Vagina (tissue), 2 donors: ENCODE data around the gene NID1. TPM values are rescaled to one million over a fixed set of nuclear protein-coding genes. Genes with fewer than 3 reads are reported as not detected.

Source experiments
- DNase-seq, 2 donors: peaks; one replicate each; pipeline ENCODE4 v3.0.0-alpha.2; 2017; ENCODE audit errors: extremely low spot score in 2 of 2
- H3K27ac ChIP-seq: fragments of 200-600 bp; sonication (generic); one replicate; pipeline ENCODE4 v1.5.1; 2019
- H3K27me3 ChIP-seq: fragments of 200-600 bp; sonication (generic); one replicate; pipeline ENCODE4 v1.5.1; 2019
- H3K36me3 ChIP-seq, 2 donors: fragments of 200-600 bp; sonication (generic); one replicate each; pipeline ENCODE4 v1.5.1; 2017 to 2019
- H3K4me1 ChIP-seq: fragments of 200-600 bp; sonication (generic); one replicate; pipeline ENCODE4 v1.5.1; 2019
- H3K4me3 ChIP-seq, 2 donors: fragments of 200-600 bp; sonication (generic); 1 replicate in 1 of 2; 2 replicates in 1 of 2; pipeline ENCODE4 v1.5.1; 2016 to 2019
- H3K9me3 ChIP-seq: fragments of 200-600 bp; sonication (generic); one replicate; pipeline ENCODE4 v1.5.1; 2019
- POLR2A ChIP-seq, 2 donors: fragments of 450-650 bp; IDR thresholded peaks; one replicate each; pipeline ENCODE4 v1.6.1; 2017; ENCODE audit warnings: antibody characterized with exemption in 2 of 2, mild to moderate bottlenecking in 2 of 2, moderate library complexity in 2 of 2
- POLR2AphosphoS5 ChIP-seq, 2 donors: sonication (generic); formaldehyde crosslinking; IDR thresholded peaks; one replicate each; pipeline ENCODE4 v1.9.0; 2017; ENCODE audit warnings: antibody characterized with exemption in 2 of 2, mild to moderate bottlenecking in 2 of 2, low read depth in 1 of 2; ENCODE audit not compliant: insufficient read depth in 1 of 2
- intact Hi-C: fragments of 100-400 bp; cut with DNase I; formaldehyde crosslinking; loops from one replicate; pipeline ENCODE4 v1.15.1; 2023
- total RNA-seq: library from RNA; depleted of rRNA; stranded (reverse); fragments of >200 nt; gene quantifications from one replicate; pipeline ENCODE4 v1.2.3, GENCODE V29; 2016
- TF ChIP-seq, protein P1 (sequence below), 3 experiments: fragments of 450-650 bp in 2 of 3; fragments of 200-600 bp in 1 of 3; sonication (generic) in 1 of 3; IDR thresholded peaks; one replicate each; pipeline ENCODE4 v1.5.1; 2017 to 2019; ENCODE audit warnings: antibody characterized with exemption in 3 of 3, mild to moderate bottlenecking in 2 of 3, moderate library complexity in 2 of 3

The NID1 gene
- total RNA-seq, 1 donor from 2014 or later = 154 TPM

DNA sequence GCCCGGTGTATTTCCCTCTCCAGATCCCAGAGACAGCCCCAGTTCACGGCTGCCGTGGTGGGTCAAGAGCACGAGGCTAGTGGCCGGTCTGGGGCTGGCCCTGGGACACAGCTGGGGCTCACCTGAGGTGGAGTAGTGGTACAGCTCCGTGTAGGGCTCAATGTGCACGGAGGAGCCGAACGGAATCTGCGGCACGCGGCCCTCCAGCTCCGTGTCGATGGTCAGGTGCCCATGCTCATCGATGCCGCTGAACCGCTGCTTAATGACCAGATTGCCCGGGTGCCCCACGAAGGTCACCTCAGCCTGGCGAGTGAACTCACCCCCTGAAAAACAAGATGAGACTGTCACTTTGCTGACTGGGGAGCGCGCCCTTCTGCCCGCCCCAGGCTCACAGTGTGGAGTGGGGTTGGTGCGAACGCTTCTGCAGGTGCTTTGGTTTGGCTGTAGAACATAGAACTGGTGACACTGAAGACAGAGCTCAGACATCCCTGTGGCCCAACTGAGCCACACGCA is 35.4 kb downstream of the NID1 start:
- DNase-seq = no peak
- H3K4me1 ChIP-seq = no peaks in the 10 kb centered on the region
- H3K4me3 ChIP-seq = no peak overlapping the region
- H3K9me3 ChIP-seq = no peaks in the 10 kb centered on the region
- H3K27me3 ChIP-seq = no peaks in the 10 kb centered on the region
- no peak overlapping the region for H3K27ac ChIP-seq
- peaks cover 0 to 61% of the 10 kb centered on the region in 2 donors for H3K36me3 ChIP-seq
- intact Hi-C loops = no loop called here
- TF ChIP-seq POLR2AphosphoS5 (IDR thresholded peaks at IDR 0.05; ENCODE audit: insufficient read depth in 1 of 2, low read depth in 1 of 2) (no peak), POLR2A (IDR thresholded peaks at IDR 0.05) (no peak)
- TF ChIP-seq, protein P1, sequence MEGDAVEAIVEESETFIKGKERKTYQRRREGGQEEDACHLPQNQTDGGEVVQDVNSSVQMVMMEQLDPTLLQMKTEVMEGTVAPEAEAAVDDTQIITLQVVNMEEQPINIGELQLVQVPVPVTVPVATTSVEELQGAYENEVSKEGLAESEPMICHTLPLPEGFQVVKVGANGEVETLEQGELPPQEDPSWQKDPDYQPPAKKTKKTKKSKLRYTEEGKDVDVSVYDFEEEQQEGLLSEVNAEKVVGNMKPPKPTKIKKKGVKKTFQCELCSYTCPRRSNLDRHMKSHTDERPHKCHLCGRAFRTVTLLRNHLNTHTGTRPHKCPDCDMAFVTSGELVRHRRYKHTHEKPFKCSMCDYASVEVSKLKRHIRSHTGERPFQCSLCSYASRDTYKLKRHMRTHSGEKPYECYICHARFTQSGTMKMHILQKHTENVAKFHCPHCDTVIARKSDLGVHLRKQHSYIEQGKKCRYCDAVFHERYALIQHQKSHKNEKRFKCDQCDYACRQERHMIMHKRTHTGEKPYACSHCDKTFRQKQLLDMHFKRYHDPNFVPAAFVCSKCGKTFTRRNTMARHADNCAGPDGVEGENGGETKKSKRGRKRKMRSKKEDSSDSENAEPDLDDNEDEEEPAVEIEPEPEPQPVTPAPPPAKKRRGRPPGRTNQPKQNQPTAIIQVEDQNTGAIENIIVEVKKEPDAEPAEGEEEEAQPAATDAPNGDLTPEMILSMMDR (IDR thresholded peaks at IDR 0.05) = no peak

GRCh38 chr1:236027104-236027503 is 37.8 kb downstream of the NID1 start:
- Histone ChIP-seq H3K27me3 (no peaks in the 10 kb centered on the region), H3K9me3 (no peaks in the 10 kb centered on the region), H3K27ac (peak overlapping the region; percentile 18), H3K36me3 (peaks cover 0 to 72% of the 10 kb centered on the region in 2 donors), H3K4me1 (peaks cover 7% of the 10 kb centered on the region), H3K4me3 (no peak overlapping the region)
- no peak for DNase-seq
- intact Hi-C loops = no loop called here
- TF ChIP-seq POLR2AphosphoS5 (IDR thresholded peaks at IDR 0.05; ENCODE audit: insufficient read depth in 1 of 2, low read depth in 1 of 2) = no peak
- TF ChIP-seq, protein P1 (IDR thresholded peaks at IDR 0.05) = no peak

GRCh38 chr1:236025836-236026235 is 39.1 kb downstream of the NID1 start:
- Histone ChIP-seq H3K27ac (no peak overlapping the region), H3K36me3 (peaks cover 0 to 61% of the 10 kb centered on the region in 2 donors), H3K4me3 (no peak overlapping the region), H3K9me3 (no peaks in the 10 kb centered on the region), H3K4me1 (peaks cover 18% of the 10 kb centered on the region), H3K27me3 (no peaks in the 10 kb centered on the region)
- TF ChIP-seq POLR2AphosphoS5 (IDR thresholded peaks at IDR 0.05; ENCODE audit: insufficient read depth in 1 of 2, low read depth in 1 of 2) = no peak
- no peak for TF ChIP-seq POLR2A (IDR thresholded peaks at IDR 0.05)
- TF ChIP-seq, protein P1 (IDR thresholded peaks at IDR 0.05) = no peak
- intact Hi-C loops = no loop called here
- DNase-seq = no peak

GRCh38 chr1:236024641-236025040 is 40.2 kb downstream of the NID1 start:
- H3K27ac ChIP-seq = peak overlapping the region; percentile 43
- no peak overlapping the region for H3K4me3 ChIP-seq
- no peaks in the 10 kb centered on the region for H3K27me3 ChIP-seq
- H3K36me3 ChIP-seq = peaks cover 0 to 55% of the 10 kb centered on the region in 2 donors
- no peaks in the 10 kb centered on the region for H3K9me3 ChIP-seq
- H3K4me1 ChIP-seq = peaks cover 30% of the 10 kb centered on the region
- no peak for DNase-seq
- TF ChIP-seq POLR2AphosphoS5 (IDR thresholded peaks at IDR 0.05; ENCODE audit: insufficient read depth in 1 of 2, low read depth in 1 of 2) (no peak), POLR2A (IDR thresholded peaks at IDR 0.05) (no peak)
- intact Hi-C loops = loop anchor here (5.0 kb wide), 1 partner anchor 33 kb away; no protein-coding TSS in a partner anchor

DNA sequence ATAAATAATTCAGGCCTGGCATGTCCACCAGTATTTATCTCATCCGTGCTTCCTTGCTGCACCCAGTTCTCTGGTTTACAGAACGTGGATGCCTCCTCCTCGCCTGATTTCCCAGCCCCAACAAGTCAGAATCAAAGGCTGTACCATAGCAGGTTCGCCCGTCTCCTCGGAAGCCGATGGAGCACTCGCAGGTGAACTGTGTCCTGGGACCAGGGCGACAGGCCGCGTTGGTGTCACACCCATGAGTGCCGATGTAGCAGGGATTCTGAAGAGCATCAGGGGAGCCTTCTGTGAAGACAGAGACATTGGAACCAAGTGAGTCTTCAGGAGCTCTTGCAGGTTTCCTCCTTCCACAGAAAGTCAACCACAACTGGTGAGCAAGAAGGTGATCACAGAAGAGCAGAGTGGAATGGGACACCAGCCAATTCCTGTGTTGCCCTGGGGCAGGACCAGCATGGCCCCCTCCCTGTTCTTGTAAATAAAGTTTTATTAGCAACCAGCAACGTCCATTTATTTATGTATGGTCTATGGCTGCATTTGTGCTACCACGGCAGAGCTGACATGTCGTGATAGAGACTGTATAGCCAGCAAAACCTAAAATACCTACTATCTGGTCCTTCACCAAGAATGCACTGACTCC is 40.8 kb downstream of the NID1 start:
- intact Hi-C loops = loop anchor here (5.0 kb wide), 1 partner anchor 33 kb away; no protein-coding TSS in a partner anchor
- TF ChIP-seq, protein P1 (IDR thresholded peaks at IDR 0.05) = no peak
- TF ChIP-seq POLR2A (IDR thresholded peaks at IDR 0.05) (no peak), POLR2AphosphoS5 (IDR thresholded peaks at IDR 0.05; ENCODE audit: insufficient read depth in 1 of 2, low read depth in 1 of 2) (no peak)
- Histone ChIP-seq H3K27ac (peak overlapping the region; percentile 43), H3K27me3 (no peaks in the 10 kb centered on the region), H3K9me3 (no peaks in the 10 kb centered on the region), H3K4me1 (peaks cover 32% of the 10 kb centered on the region), H3K4me3 (no peak overlapping the region), H3K36me3 (peaks cover 0 to 50% of the 10 kb centered on the region in 2 donors)
- DNase-seq = no peak
